Activated CD8-positive, alpha-beta T cell treated with anti-CD3 and anti-CD28 coated beads for 36 hours (primary cell): ENCODE data around the gene SUGCT. TPM values are rescaled to one million over a fixed set of nuclear protein-coding genes. Genes with fewer than 3 reads are reported as not detected.

Experiments used
- ATAC-seq: fragments of 200-7000 bp; cut with Tn5 transposase; one replicate; pipeline ENCODE4 v1.10.0; 2021; ENCODE audit warnings: mild to moderate bottlenecking, moderate library complexity
- CTCF ChIA-PET: fragments of 350-600 bp; sonication (Branson Sonifier 250); formaldehyde crosslinking; loops from one replicate; lab custom pipeline; 2021; ENCODE audit warnings: antibody characterized with exemption; lab: Charles Lee
- POLR2A ChIA-PET: fragments of 350-600 bp; sonication (Branson Sonifier 250); formaldehyde crosslinking; loops from one replicate; lab custom pipeline; 2021; ENCODE audit warnings: antibody characterized with exemption; lab: Charles Lee
- DNase-seq: peaks from one replicate; pipeline ENCODE4 v3.0.0-alpha.2; 2020
- H3K27ac Mint-ChIP-seq: one replicate; pipeline ENCODE4 v1.8.0; 2021; ENCODE audit warnings: mild to moderate bottlenecking, mixed read lengths
- H3K27me3 Mint-ChIP-seq: one replicate; pipeline ENCODE4 v1.8.0; 2021; ENCODE audit warnings: mixed read lengths
- H3K36me3 Mint-ChIP-seq: one replicate; pipeline ENCODE4 v1.8.0; 2021; ENCODE audit warnings: low read depth, mixed read lengths
- H3K4me1 Mint-ChIP-seq: one replicate; pipeline ENCODE4 v1.8.0; 2021; ENCODE audit warnings: low read depth, mixed read lengths
- H3K4me3 Mint-ChIP-seq: one replicate; pipeline ENCODE4 v1.8.0; 2021; ENCODE audit warnings: mild to moderate bottlenecking, moderate library complexity, mixed read lengths
- H3K9me3 Mint-ChIP-seq: one replicate; pipeline ENCODE4 v1.8.0; 2021; ENCODE audit warnings: mixed read lengths
- intact Hi-C: fragments of 100-400 bp; cut with micrococcal nuclease; formaldehyde crosslinking; loops from one replicate; pipeline ENCODE4 v1.10.0; 2022
- total RNA-seq, 2 experiments: library from RNA; stranded (reverse); gene quantifications; one replicate each; pipeline ENCODE4 v1.2.3, GENCODE V29; 2021
- TF ChIP-seq, protein P1 (sequence below): fragments of 200-600 bp; IDR thresholded peaks from one replicate; pipeline ENCODE4 v1.8.0; 2022; ENCODE audit warnings: antibody characterized with exemption, mild to moderate bottlenecking

SUGCT gene
- total RNA-seq, 2 experiments from 2014 or later = 1.6 to 2.0 TPM

DNA sequence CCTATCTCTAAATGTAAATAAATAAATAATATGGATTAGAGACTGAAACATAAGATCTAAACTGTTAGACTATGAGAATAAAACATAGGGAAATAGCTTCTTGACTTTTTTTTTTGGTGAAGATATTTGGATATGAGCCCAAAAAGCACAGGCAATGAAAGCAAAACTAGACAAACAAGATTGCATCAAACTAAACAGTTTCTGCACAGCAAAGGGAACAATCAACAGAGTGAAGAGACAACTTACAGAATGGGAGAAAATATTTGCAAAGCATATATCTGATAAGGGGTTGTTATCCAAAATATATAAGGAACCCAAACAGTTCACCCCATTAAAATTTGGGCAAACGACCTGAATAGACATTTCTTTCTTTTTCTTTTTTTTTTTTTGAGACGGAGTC is 148.1 kb downstream of the SUGCT start:
- H3K27me3 Mint-ChIP-seq = no peaks in the 10 kb centered on the region
- no peaks in the 10 kb centered on the region for H3K4me1 Mint-ChIP-seq
- H3K36me3 Mint-ChIP-seq = no peaks in the 10 kb centered on the region
- H3K27ac Mint-ChIP-seq = no peak overlapping the region
- H3K4me3 Mint-ChIP-seq = no peak overlapping the region
- H3K9me3 Mint-ChIP-seq = peaks cover 4% of the 10 kb centered on the region
- ATAC-seq = no peak
- intact Hi-C loops = no loop called here
- TF ChIP-seq, protein P1, sequence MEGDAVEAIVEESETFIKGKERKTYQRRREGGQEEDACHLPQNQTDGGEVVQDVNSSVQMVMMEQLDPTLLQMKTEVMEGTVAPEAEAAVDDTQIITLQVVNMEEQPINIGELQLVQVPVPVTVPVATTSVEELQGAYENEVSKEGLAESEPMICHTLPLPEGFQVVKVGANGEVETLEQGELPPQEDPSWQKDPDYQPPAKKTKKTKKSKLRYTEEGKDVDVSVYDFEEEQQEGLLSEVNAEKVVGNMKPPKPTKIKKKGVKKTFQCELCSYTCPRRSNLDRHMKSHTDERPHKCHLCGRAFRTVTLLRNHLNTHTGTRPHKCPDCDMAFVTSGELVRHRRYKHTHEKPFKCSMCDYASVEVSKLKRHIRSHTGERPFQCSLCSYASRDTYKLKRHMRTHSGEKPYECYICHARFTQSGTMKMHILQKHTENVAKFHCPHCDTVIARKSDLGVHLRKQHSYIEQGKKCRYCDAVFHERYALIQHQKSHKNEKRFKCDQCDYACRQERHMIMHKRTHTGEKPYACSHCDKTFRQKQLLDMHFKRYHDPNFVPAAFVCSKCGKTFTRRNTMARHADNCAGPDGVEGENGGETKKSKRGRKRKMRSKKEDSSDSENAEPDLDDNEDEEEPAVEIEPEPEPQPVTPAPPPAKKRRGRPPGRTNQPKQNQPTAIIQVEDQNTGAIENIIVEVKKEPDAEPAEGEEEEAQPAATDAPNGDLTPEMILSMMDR = no peak
- no peak for DNase-seq
- POLR2A ChIA-PET = no interaction called here
- CTCF ChIA-PET = interaction anchor here (0.6 kb wide), 1 partner anchor 46 kb away, joined by 3 read pairs; no protein-coding TSS in a partner anchor

DNA sequence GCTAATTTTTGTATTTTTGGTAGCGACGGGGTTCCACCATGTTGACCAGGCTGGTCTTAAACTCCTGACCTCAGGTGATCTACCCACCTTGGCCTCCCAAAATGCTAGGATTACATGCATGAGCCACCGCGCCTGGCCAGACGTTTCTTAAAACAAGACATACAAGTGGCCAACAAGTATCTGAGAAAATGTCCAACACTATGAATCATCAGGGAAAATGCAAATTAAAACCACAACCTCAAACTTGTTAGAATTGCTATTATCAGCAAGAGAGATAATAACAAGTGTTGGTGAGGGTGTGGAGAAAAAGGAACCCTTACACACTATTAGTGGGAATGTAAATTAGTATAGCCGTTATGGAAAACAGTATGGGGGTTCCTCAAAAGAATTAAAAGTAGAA is 148.6 kb downstream of the SUGCT start:
- Mint-ChIP-seq H3K27me3 (no peaks in the 10 kb centered on the region), H3K9me3 (peaks cover 4% of the 10 kb centered on the region), H3K27ac (no peak overlapping the region), H3K36me3 (no peaks in the 10 kb centered on the region), H3K4me3 (no peak overlapping the region), H3K4me1 (no peaks in the 10 kb centered on the region)
- ChIA-PET POLR2A (no interaction called here), CTCF (no interaction called here)
- intact Hi-C loops = no loop called here
- DNase-seq = no peak
- no peak for ATAC-seq
- TF ChIP-seq, protein P1 = no peak

GRCh38 chr7:40288827-40289226 is 154.0 kb downstream of the SUGCT start:
- no peak for ATAC-seq
- TF ChIP-seq, protein P1 = no peak
- ChIA-PET POLR2A (no interaction called here), CTCF (no interaction called here)
- no peak for DNase-seq
- no peaks in the 10 kb centered on the region for H3K9me3 Mint-ChIP-seq
- H3K4me1 Mint-ChIP-seq = peaks cover 2% of the 10 kb centered on the region
- no peaks in the 10 kb centered on the region for H3K27me3 Mint-ChIP-seq
- no peaks in the 10 kb centered on the region for H3K36me3 Mint-ChIP-seq
- no peak overlapping the region for H3K4me3 Mint-ChIP-seq
- H3K27ac Mint-ChIP-seq = no peak overlapping the region
- intact Hi-C loops = no loop called here

DNA sequence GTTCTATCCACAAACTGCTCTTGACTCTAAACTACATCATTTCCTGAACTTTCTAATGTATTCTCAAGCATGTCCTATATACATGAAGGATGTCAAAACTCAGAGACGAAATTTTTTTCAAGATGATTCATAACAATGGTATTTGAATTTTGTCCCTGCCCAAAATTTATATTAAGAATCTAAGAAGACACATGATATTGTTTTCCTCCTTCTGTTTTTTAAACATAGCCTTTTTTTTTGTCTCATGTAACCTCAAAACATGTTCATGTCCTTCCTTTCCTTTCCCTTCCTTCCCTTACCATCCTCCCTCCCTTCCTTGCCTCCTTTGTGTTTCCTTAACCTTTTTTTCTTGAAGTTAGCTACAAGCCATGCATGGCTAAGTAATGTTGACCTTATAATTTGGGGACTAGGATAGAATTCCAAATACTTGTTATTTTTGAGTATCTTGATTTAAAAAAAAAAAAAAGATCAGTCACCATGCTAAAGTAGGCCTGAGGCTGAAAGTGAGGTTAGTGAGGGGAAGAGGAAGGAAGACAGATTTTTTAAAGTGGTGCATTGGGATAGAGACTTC is 163.0 kb downstream of the SUGCT start:
- Mint-ChIP-seq H3K27ac (no peak overlapping the region), H3K36me3 (no peaks in the 10 kb centered on the region), H3K27me3 (no peaks in the 10 kb centered on the region), H3K4me1 (peaks cover 4% of the 10 kb centered on the region), H3K9me3 (no peaks in the 10 kb centered on the region), H3K4me3 (no peak overlapping the region)
- DNase-seq (no peak), ATAC-seq (no peak)
- CTCF ChIA-PET = no interaction called here
- TF ChIP-seq, protein P1 = no peak
- intact Hi-C loops = no loop called here
- POLR2A ChIA-PET = no interaction called here

DNA sequence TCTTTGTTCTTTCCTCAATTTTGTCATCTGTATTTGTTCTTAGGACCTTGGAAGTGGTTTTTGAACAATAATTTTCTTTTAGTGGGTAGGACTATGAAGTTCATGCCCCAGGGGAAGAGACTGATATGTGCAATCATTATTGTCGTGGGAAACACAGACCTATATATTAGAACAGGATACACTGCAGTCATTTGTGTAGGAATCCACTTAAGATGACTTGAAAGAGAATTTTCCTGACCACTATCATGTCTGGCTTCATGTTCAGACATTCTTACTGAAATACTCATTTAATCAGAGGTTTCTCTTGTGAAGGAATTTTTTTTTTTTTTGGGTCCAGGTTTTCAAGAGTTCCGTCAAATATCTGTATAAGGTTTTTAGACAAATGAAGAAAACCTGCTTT is 163.6 kb downstream of the SUGCT start:
- Mint-ChIP-seq H3K27me3 (no peaks in the 10 kb centered on the region), H3K4me3 (no peak overlapping the region), H3K9me3 (no peaks in the 10 kb centered on the region), H3K36me3 (no peaks in the 10 kb centered on the region), H3K4me1 (peaks cover 4% of the 10 kb centered on the region), H3K27ac (no peak overlapping the region)
- ATAC-seq (no peak), DNase-seq (no peak)
- intact Hi-C loops = no loop called here
- ChIA-PET CTCF (no interaction called here), POLR2A (no interaction called here)
- TF ChIP-seq, protein P1 = no peak
